Pons (tissue), 1 donor: ENCODE measurements around the gene COL11A2.
"Not testable (repeated sequence)": the region's sequence is repeated elsewhere in the genome, so short reads cannot be mapped to it uniquely, and the experiment has no call there.

ENCODE experiments used
- DNase-seq: peaks from one replicate; pipeline ENCODE4 v3.0.0-alpha.2; 2016; ENCODE audit warnings: low spot score

COL11A2 gene

DNA sequence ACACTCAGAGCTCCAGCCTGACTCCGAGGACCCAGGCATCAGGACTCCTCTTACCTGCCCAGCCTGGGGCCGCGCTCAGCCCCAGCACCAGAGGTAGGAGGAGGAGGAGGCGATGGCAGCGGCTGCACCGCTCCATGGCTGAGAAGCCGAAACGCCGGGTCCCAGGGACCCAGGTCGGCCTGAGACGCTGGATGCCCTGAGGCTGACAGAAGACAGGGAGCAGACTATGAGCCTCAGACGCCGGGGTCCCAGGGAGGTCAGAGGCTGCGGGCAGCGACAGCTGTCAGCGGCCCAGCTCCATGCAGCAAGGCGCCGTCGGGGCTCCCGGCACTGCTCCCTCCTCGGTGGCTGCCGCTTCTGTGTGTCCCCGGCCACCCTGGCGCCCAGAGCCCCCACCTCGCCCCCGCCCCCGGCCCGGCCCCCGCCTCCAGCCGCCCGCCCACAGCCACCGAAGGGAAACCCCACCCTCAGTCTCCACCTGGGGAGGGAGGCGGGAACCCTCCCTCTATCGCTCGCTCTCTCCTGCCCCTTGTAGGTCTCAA lies at the start of gene COL11A2:
Gene COL11A2, minus strand, starts transcription at position 363 of the 542 bp plus-strand sequence. Its CDS starts 227 bp downstream, at position 136.
- DNase-seq, result no peak

DNA sequence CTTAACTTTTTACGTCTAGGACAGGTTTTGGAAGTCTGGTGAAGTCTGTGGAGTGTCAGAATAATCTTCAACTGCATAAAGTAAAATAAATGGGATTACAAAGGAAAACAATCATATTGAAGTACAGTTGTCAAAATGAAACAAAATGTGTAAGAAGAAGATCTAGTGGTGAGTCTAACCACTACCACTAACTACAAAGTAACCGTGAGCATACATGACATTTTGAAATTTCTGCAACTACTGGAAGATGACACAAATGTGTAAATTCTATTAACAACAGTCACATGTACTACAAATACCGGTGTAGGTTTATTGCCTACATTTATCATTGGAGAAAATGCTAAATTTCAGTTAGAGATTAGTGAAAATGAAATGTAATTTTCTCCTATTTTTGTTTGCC lies 49.7 kb upstream of the COL11A2 start:
- no peak for DNase-seq

DNA sequence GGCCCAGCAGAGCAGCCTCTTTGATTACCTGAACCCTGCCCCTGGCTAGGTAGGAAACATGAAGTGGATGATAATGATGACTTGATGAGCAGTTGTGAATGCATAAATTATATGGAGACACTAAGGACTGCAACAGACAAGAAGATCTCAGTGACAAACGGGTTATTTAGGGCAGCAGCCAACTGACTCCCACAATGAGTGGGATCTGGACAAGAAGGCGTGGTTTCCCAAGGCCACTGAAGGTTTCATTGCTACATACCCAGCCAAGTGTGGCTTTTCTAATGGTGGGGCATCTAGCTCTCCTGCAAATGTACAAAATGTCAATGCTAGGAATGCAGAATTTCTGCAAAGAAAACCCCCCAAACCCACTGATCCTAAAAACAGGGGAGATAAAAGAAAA lies 45.5 kb upstream of the COL11A2 start:
- no peak for DNase-seq

- no peak for DNase-seq
Observed at GRCh38 chr6:33236852-33237251, 44.6 kb upstream of the COL11A2 start.

DNA sequence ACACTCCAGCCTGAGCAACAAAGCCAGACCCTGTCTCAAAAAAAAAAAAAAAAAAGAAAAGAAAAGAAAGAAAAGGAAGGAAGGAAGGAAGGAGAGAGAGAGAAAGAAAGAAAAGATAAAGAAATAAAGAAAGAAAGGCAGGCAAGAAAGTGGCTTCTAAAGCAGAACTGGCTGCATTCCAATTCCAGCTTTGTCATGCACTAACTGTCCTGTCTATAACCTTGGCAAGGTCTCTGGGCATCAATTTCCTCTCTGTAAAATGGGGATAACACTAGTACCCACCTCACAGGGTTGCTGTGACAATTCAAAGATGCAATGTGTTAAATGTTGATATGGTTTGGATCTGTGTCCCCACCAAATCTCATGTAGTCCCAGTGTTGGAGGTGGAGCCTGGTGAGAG lies 44.1 kb upstream of the COL11A2 start:
- DNase-seq, result no peak

DNA sequence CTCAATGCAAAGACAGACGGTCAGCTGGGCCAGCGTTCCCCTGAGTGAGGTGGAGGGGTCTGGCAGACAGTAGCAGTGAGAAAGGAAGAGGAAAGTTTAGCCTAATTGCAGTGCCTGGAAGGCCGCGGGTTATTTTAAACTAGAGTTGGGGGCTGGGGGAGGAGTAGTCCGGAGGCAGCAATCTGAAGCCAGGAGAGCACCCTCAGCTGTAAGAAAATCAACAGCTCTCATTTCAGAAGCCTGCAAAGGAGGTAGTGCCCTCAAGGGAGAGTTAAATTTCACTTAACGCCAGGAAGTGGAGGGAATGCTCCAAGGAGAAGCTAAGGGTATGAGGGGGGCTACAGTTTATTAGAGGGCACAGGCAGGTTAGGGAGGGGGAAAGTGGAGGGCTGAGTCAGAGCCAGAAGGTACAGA lies 43.0 kb upstream of the COL11A2 start:
- no peak for DNase-seq

DNA sequence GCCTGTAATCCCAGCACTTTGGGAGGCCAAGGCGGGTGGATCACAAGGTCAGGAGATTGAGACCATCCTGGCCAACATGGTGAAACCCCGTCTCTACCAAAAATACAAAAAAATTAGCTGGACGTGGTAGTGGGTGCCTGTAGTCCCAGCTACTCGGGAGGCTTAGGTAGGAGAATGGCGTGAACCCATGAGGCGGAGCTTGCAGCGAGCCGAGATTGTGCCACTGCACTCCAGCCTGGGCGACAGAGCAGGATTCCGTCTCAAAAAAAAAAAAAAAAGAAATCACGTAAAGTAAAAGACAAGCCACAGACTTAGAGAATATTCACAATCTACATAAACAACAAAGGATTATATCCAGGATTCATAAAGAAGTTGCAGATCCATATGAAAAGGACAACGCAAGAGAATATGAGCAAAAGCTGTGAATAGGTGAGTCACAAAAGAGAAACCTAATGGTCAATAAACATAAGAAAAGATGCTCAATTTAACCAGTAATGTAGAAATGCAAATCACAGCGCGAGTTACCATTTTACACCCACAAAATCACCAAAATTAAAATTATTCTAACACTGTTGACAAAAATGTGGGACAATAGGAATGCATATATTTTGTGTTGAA lies 34.3 kb upstream of the COL11A2 start:
- DNase-seq, result not testable (repeated sequence)

GRCh38 chr6:33217681-33218080 lies 25.4 kb upstream of the COL11A2 start:
- no peak for DNase-seq

DNA sequence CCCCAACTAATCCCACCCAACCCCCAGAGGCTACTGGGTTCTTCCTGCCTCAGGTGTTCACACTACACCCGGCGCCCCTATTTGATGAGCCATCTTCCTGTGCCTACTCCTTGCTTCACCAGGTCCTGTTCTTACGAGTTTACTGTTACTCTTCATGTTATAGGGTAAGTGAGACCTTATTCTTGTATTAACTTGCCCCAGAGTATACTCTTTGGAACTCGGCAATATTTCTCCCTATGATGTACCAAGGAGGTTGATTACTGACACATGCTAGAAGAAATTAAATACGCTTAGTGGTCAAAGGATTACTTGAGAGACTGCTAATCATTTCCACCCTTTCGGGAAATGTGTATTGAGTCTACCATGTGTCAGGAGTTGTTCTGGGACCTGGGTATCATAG lies 25.0 kb upstream of the COL11A2 start:
- no peak for DNase-seq

DNA sequence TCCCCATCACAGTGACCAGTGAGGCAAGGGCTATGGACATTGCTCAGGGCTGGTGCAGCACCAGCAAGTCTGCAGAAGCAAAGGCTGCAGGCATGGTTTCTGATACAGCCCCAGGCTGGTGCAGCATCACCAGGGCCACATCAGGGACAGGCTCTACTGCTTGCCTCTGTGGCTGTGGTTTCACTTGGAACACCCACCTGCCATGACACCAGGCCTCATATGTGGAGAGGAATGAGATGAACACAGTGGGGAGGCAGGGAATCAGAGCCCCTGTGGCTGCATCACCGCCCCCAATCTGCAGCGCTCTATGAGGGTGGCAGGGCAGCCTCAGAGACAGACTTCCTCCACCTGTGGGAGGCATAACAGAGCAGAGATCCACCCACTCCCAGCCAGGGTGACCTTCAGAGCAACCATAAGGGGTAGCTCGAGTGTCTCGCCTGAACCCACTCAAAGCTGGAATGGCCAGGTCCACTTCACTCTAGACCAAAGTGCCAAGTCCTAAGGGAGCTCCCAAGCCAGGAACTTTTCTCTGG lies 23.9 kb upstream of the COL11A2 start:
- no peak for DNase-seq

- DNase-seq, result no peak
Observed at GRCh38 chr6:33215271-33216116, 23.2 kb upstream of the COL11A2 start.

- DNase-seq, result no peak
Observed at GRCh38 chr6:33213989-33214335, 21.7 kb upstream of the COL11A2 start.

DNA sequence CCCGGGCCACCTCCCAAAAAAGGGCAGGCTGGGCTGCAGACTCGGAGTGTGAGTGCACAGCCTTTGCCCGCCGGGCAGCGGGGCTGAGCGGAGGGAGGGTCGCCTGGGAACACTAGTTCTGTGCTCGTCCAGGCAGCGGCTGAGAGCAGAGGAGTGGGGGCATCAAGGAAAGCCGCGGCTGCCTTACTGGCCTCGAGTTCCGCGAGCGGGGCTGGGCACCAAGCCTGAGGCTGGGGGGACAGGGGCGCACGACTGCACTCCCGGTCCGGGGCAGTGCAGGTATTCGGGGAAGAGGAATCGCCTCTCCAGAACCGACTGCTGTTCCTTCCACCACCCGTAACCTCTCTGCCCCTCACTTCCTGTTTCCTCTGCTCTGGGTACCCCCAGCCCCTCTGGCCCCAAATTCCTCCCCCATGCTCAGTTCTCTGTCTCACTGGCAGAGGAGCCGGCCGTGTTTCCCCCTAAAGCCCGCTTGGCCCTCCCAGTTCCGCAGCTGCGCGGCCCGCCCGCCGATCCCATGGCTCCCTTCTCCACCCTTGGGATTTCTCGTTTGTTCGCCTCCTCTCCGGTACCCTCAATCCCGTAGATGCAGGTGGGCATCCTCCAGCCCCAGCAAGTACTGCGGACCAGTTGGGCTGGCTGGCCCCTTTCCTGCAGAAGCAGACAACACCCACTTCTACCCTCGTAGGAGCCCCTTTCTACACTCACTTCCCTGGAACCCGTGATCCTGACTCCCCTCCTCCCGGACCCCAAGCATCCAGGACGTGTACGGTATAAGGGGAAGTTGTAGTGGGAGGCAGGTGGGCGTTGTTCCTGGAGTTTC lies 21.1 kb upstream of the COL11A2 start:
- DNase-seq, result no peak

DNA sequence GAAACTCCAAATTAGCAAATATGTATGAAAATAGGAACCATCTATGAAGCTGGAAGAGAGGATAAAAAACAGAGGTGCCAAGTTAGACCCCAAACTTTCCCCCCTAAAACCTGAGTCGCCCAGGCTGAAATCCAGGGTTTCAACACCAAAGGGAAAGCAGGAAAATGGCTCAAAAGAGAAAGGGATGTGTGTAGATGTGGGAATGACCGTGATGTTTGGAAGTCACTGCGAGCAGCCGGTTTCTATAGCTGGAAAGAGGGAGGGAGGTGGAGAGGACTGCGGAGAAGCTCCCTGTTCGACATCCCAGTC lies 20.5 kb upstream of the COL11A2 start:
- no peak for DNase-seq

- no peak for DNase-seq
Observed at GRCh38 chr6:33211666-33212422, 19.6 kb upstream of the COL11A2 start.

DNA sequence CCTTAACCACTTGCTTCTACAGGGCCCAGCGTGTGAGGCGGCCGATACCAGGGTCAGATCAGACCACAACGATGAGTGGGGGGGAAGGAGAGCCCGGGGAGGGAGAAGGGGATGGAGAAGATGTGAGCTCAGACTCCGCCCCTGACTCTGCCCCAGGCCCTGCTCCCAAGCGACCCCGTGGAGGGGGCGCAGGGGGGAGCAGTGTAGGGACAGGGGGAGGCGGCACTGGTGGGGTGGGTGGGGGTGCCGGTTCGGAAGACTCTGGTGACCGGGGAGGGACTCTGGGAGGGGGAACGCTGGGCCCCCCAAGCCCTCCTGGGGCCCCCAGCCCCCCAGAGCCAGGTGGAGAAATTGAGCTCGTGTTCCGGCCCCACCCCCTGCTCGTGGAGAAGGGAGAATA lies 18.9 kb upstream of the COL11A2 start:
- no peak for DNase-seq

DNA sequence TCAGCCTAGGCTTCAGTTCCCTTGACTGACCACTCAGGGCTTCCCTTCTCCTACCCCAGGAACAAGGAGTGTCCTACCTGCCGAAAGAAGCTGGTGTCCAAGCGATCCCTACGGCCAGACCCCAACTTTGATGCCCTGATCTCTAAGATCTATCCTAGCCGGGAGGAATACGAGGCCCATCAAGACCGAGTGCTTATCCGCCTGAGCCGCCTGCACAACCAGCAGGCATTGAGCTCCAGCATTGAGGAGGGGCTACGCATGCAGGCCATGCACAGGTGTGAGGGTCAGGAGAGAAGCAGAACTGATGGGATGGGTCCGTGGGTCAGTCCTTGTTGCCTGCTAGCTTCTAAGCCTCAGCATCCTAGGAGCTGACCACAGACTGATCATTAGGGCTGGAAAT lies 17.6 kb upstream of the COL11A2 start:
- DNase-seq, result no peak

DNA sequence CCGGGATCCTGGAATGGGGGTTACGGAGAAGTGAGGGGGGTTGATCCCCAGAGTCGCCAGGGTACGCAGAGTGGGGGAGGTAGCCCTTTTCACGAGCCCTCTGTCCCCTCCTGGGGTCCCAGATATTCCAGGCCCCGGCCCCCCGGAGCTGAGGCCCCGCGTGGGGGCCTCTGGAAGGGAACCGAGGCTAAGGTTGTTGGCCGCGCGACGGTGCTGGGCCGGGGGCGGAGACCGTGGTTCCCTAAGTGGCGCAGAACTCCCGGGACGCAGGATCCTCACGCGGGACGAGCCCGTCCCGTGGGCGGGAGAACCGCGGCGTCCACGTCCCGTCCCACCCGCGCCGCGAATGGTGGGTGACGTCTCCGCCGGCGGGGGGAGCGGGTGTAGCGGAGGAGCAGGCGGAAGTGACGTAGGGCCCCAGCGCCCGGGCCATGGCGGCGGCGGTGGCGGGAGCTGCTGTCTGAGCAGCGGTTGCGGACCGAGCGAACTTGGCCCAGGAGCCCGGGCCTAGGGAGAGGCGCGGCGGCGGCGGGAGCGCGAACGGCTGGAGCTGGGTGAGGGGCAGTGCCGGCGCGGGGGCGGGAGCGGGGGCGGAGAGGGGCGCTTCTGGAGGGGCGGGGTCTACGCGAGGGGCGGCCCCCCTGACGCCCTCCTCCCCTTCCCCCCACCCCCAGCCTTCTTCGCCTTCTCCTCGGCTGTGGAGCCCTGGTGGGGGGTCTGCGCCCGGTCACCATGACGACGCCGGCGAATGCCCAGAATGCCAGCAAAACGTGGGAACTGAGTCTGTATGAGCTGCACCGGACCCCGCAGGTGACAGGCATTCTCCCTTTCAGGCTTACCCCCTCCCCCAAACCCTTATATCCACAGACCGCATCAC lies 16.1 kb upstream of the COL11A2 start, which contains the start of gene RING1:
Gene RING1, plus strand, starts transcription at position 410 of the 877 bp plus-strand sequence. Its CDS starts 323 bp downstream, at position 733.
- peak; percentile 78 for DNase-seq

GRCh38 chr6:33207552-33208090 lies 15.4 kb upstream of the COL11A2 start:
- DNase-seq, result no peak

DNA sequence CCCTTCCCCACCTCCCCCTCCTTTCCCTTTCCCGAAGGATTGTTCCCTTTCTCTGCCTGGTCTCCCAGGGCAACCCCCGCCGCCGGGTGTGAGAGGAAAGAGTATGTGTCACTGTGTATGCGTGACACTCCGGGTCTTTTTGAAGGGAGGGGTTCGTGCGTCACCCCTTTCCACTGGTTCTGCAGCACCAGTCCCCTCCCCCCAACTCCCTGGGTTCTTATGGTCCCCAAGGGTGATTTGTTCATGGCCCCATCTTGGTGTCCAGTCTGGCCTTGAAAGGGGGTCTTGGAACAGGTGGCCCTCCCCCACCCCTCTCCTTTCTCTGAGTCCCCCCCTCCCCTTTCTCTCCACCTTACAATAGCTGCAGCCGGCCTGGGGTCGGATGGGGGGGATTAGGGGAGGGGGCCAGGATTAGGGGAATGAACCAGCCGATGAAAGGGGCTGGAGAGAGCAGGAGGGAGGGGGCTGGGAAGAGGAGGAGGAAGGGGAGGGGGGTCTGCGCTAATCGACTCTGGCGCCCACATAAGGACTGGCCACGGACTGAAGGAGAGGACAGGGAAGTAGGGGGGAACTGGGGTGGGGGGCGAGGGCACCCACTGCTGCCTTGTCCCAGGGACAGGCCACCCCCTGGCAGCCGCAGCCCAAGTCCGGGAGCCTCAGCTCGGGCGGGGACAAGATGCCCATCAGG lies 14.7 kb upstream of the COL11A2 start:
- no peak for DNase-seq
